Osteoblast (primary cell): ENCODE data around the gene PSKH1. TPM values are rescaled to one million over a fixed set of nuclear protein-coding genes. Genes with fewer than 3 reads are reported as not detected.
A peak's percentile ranks its signal among the peaks of the same experiment; 100 is the strongest.
"Not testable (repeated sequence)": the region's sequence is repeated elsewhere in the genome, so short reads cannot be mapped to it uniquely, and the experiment has no call there.

Source experiments
- DNase-seq: peaks from one replicate; pipeline ENCODE4 v3.0.0; 2011; ENCODE audit warnings: low spot score, mixed read lengths; ENCODE audit not compliant: insufficient read length; ENCODE audit errors: missing footprints
- H2AFZ ChIP-seq: 2 replicates; pipeline ENCODE4 v1.6.0; 2011; ENCODE audit warnings: mild to moderate bottlenecking, low read length
- H3K27ac ChIP-seq: 2 replicates; pipeline ENCODE4 v1.5.1; 2011; ENCODE audit warnings: mild to moderate bottlenecking, low read depth, low read length, moderate library complexity
- H3K27me3 ChIP-seq: 2 replicates; pipeline ENCODE4 v1.6.0; 2012; ENCODE audit warnings: mild to moderate bottlenecking, control low read depth, inconsistent platforms, low read length, moderate library complexity; ENCODE audit not compliant: insufficient read depth
- H3K36me3 ChIP-seq: 2 replicates; pipeline ENCODE4 v1.5.1; 2011; ENCODE audit warnings: mild to moderate bottlenecking, low read length, control low read depth, moderate library complexity; ENCODE audit not compliant: insufficient read depth
- H3K4me1 ChIP-seq: 2 replicates; pipeline ENCODE4 v1.5.1; 2011; ENCODE audit warnings: mild to moderate bottlenecking, low read length, control low read depth, moderate library complexity; ENCODE audit not compliant: insufficient read depth
- H3K4me2 ChIP-seq: 2 replicates; pipeline ENCODE4 v1.6.0; 2011; ENCODE audit warnings: mild to moderate bottlenecking, low read length; ENCODE audit not compliant: insufficient read depth
- H3K4me3 ChIP-seq: fragments of 200-600 bp; sonication (generic); 3 replicates; pipeline ENCODE4 v1.5.1; 2012; ENCODE audit warnings: mild to moderate bottlenecking, low read length, inconsistent platforms; ENCODE audit not compliant: insufficient read depth
- H3K79me2 ChIP-seq: 2 replicates; pipeline ENCODE4 v1.6.0; 2012; ENCODE audit warnings: mild to moderate bottlenecking, low read length, control low read depth, inconsistent platforms; ENCODE audit not compliant: insufficient read depth
- H3K9me3 ChIP-seq: 2 replicates; pipeline ENCODE4 v1.5.1; 2011; ENCODE audit warnings: low read depth, low read length, control low read depth
- H4K20me1 ChIP-seq: 2 replicates; pipeline ENCODE4 v1.6.0; 2012; ENCODE audit warnings: mild to moderate bottlenecking, low read length, control low read depth; ENCODE audit not compliant: insufficient read depth
- CTCF ChIP-seq: IDR thresholded peaks from 2 replicates; pipeline ENCODE4 v1.5.1; 2011; ENCODE audit warnings: mild to moderate bottlenecking, low read depth, low read length, moderate library complexity; ENCODE audit errors: extremely low read depth
- total RNA-seq: library from RNA; depleted of rRNA; stranded (reverse); fragments of >200 nt; gene quantifications from 2 replicates; pipeline ENCODE4 v1.2.3, GENCODE V29; 2012

The PSKH1 gene
- total RNA-seq, 1 donor, result 18.5 TPM

- peaks cover 30% of the 10 kb centered on the region for H3K36me3 ChIP-seq
These were observed 43.2 kb downstream of the PSKH1 start, which contains the start of gene PSMB10 for GRCh38 chr16:67936124-67936879. Gene PSMB10, minus strand, starts transcription at chr16:67936850. Its CDS starts 101 bp downstream, at chr16:67936749.

GRCh38 chr16:67936880-67937605 lies 44.0 kb downstream of the PSKH1 start:
- H3K9me3 ChIP-seq, result no peaks in the 10 kb centered on the region
- peak overlapping the region; percentile 91 for H3K4me2 ChIP-seq
- H3K27ac ChIP-seq, result peak overlapping the region; percentile 38
- TF ChIP-seq CTCF, result no peak
- peaks cover 12% of the 10 kb centered on the region for H4K20me1 ChIP-seq
- H3K27me3 ChIP-seq, result no peaks in the 10 kb centered on the region
- H2AFZ ChIP-seq, result no peak overlapping the region
- peak; percentile 84 for DNase-seq
- peaks cover 33% of the 10 kb centered on the region for H3K79me2 ChIP-seq
- peaks cover 21% of the 10 kb centered on the region for H3K4me1 ChIP-seq
- peaks cover 36% of the 10 kb centered on the region for H3K36me3 ChIP-seq
- peak overlapping the region; percentile 100 for H3K4me3 ChIP-seq

More at GRCh38 chr16:67936124-67936879, 43.2 kb downstream of the PSKH1 start, which contains the start of gene PSMB10:
- H3K27me3 ChIP-seq, result no peaks in the 10 kb centered on the region
- H3K4me3 ChIP-seq, result peak within 1 kb of the TSS; percentile 100
- peak; percentile 95 for DNase-seq
- peak within 1 kb of the TSS; percentile 83 for H2AFZ ChIP-seq
- peaks cover 7% of the 10 kb centered on the region for H4K20me1 ChIP-seq
- H3K27ac ChIP-seq, result peak within 1 kb of the TSS; percentile 38
- H3K79me2 ChIP-seq, result peaks cover 30% of the 10 kb centered on the region
- H3K4me1 ChIP-seq, result peaks cover 21% of the 10 kb centered on the region
- H3K4me2 ChIP-seq, result peak within 1 kb of the TSS; percentile 91
- no peaks in the 10 kb centered on the region for H3K9me3 ChIP-seq
- TF ChIP-seq CTCF, result no peak

GRCh38 chr16:67937713-67938112 lies 44.7 kb downstream of the PSKH1 start:
- H3K27ac ChIP-seq, DNase-seq, H3K27me3 ChIP-seq, H2AFZ ChIP-seq, H3K4me3 ChIP-seq, H3K9me3 ChIP-seq: not testable (repeated sequence)
- H3K79me2 ChIP-seq, result peaks cover 35% of the 10 kb centered on the region
- peak overlapping the region; percentile 91 for H3K4me2 ChIP-seq
- H3K4me1 ChIP-seq, result peaks cover 21% of the 10 kb centered on the region
- peaks cover 15% of the 10 kb centered on the region for H4K20me1 ChIP-seq
- peaks cover 43% of the 10 kb centered on the region for H3K36me3 ChIP-seq

DNA sequence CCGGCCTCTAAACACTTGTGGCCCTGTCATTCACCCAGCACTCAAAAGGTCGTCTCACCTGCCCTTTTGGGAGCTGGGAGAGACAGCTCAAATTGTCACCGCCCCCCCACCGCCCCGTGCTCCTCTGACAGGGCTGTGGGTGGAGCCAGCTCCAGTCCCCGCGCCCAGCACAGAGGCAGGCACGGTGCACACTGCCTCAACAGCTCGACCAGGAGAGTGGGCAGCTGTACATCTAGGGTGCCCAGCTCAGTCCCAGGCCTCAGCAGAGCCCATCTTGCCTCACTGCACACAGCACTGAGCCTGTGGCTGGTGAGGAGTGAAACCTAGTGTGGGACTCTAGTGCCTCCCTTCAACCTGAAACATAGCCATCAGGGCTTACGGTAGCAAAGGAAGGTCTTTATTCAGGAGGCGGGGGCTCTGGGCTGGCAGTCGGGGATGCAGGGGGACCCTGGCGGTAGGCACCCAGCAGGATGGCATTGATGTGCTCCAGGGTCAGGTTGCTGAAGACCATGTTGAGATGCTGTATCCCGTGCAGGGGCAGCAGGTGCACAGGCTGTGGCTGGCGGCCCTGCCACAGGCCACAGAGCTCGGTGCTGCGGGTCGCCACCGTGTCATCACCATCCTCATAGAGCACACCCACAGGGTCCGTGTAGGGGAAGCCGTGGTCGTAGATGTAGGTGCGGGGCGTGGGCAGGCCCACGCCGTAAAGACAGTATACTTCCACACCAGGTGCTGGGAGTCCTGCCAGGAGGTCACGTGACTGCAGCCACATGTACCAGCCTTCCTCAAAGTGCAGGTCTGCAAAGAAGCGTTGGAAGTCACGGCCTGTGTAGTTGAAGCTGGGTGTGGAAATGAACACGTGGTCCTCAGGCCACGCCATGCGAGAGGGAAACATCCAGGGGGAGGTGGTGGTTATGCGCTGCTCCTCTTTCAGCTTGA lies 46.7 kb downstream of the PSKH1 start:
- peak; percentile 73 for DNase-seq
- H3K36me3 ChIP-seq, result peaks cover 58% of the 10 kb centered on the region

More for the DNA sequence above, 46.7 kb downstream of the PSKH1 start:
- no peak for TF ChIP-seq CTCF
- no peak overlapping the region for H2AFZ ChIP-seq
- H3K4me2 ChIP-seq, result no peak overlapping the region
- H3K27me3 ChIP-seq, result no peaks in the 10 kb centered on the region
- peaks cover 37% of the 10 kb centered on the region for H3K79me2 ChIP-seq
- H3K27ac ChIP-seq, result no peak overlapping the region
- no peak overlapping the region for H3K4me3 ChIP-seq
- peaks cover 16% of the 10 kb centered on the region for H3K4me1 ChIP-seq
- no peaks in the 10 kb centered on the region for H3K9me3 ChIP-seq
- H4K20me1 ChIP-seq, result peaks cover 22% of the 10 kb centered on the region
